Stimulated activated CD8-positive, alpha-beta memory T cell treated with anti-CD3 and anti-CD28 coated beads, Interleukin-15, amount 100 ng/mL, for 4 hours (primary cell): ENCODE results near the gene TBC1D13.
"Not testable (repeated sequence)": the region's sequence is repeated elsewhere in the genome, so short reads cannot be mapped to it uniquely, and the experiment has no call there.

ENCODE experiments used
- DNase-seq, 2 donors: peaks; one replicate each; pipeline ENCODE4 v3.0.0-alpha.2; 2020; ENCODE audit warnings: low read depth in 2 of 2

TBC1D13 gene

GRCh38 chr9:128846680-128847030, 59.6 kb downstream of the TBC1D13 start:
- DNase-seq = no peak

- DNase-seq = no peak
Measured at GRCh38 chr9:128847803-128848202, 60.8 kb downstream of the TBC1D13 start.

- not testable (repeated sequence) for DNase-seq
Measured at GRCh38 chr9:128851024-128851423, 64.0 kb downstream of the TBC1D13 start.

- not testable (repeated sequence) for DNase-seq
Measured at GRCh38 chr9:128851779-128852600, 64.9 kb downstream of the TBC1D13 start.

- not testable (repeated sequence) for DNase-seq
Measured at GRCh38 chr9:128852646-128853045, 65.6 kb downstream of the TBC1D13 start.

GRCh38 chr9:128854454-128854853, 67.4 kb downstream of the TBC1D13 start:
- not testable (repeated sequence) for DNase-seq

GRCh38 chr9:128858476-128858875, 71.4 kb downstream of the TBC1D13 start:
- not testable (repeated sequence) for DNase-seq
